A549 treated with AZD9567 at 1 μM for 4 hours (cell line): ENCODE data around the gene GAK. TPM values are rescaled to one million over a fixed set of nuclear protein-coding genes. Genes with fewer than 3 reads are reported as not detected.

ENCODE experiments used
- total RNA-seq: library from RNA; stranded (reverse); fragments of 200-300 nt; extraction: Qiagen RNA extraction; gene quantifications from 5 replicates; pipeline ENCODE4 v1.2.3, GENCODE V29; 2022; ENCODE audit not compliant: insufficient read depth

The GAK gene
- 36.3 to 55.2 TPM (median 49.9 TPM) in 5 replicates for total RNA-seq

GRCh38 chr4:931960-932712 is at the start of gene GAK, which contains the start of gene TMEM175:
Gene GAK (minus strand): TSS chr4:932316. CDS start chr4:932187, 129 bp downstream.
Gene TMEM175 (plus strand): TSS chr4:932460. CDS start chr4:947740, 15,280 bp downstream.

GRCh38 chr4:973431-974397 is 41.6 kb upstream of the GAK start, which contains the start of gene DGKQ:
Gene DGKQ (minus strand): TSS chr4:973569. CDS start chr4:973482, 87 bp downstream.

GRCh38 chr4:825971-826330 is 106.2 kb downstream of the GAK start, which contains the start of gene CPLX1:
Gene CPLX1 (minus strand): TSS chr4:826129. CDS start chr4:824522, 1,607 bp downstream.

Other genes starting within 250 kb of the GAK start
- gene SLC49A3, start 243.2 kb downstream of the GAK start, total RNA-seq: 0.22 to 0.31 TPM (median 0.25 TPM) in 4 of 5 replicates, not detected in the other
- gene PCGF3, start 226.5 kb downstream of the GAK start, total RNA-seq: 17.4 to 23.5 TPM (median 19.9 TPM) in 5 replicates
- gene CPLX1, start 106.2 kb downstream of the GAK start, total RNA-seq: 0.41 to 1.0 TPM (median 0.55 TPM) in 4 of 5 replicates, not detected in the other
- 6.9 to 11.8 TPM (median 10.1 TPM) in 5 replicates for gene TMEM175, start 144 bp upstream of the GAK start, total RNA-seq
- 6.1 to 10.4 TPM (median 9.6 TPM) in 5 replicates for gene DGKQ, start 41.3 kb upstream of the GAK start, total RNA-seq
- 4.0 to 17.8 TPM (median 14.9 TPM) in 5 replicates for gene IDUA, start 54.7 kb upstream of the GAK start, total RNA-seq
- 0.15 to 0.34 TPM (median 0.23 TPM) in 4 of 5 replicates, not detected in the other for gene SLC26A1, start 61.1 kb upstream of the GAK start, total RNA-seq
- 19.0 to 22.3 TPM (median 20.6 TPM) in 5 replicates for gene FGFRL1, start 79.3 kb upstream of the GAK start, total RNA-seq
- 1.8 to 2.7 TPM (median 2.2 TPM) in 4 of 5 replicates, not detected in the other for gene RNF212, start 181.2 kb upstream of the GAK start, total RNA-seq
- 0.19 to 0.50 TPM (median 0.36 TPM) in 4 of 5 replicates, not detected in the other for gene SPON2, start 240.3 kb upstream of the GAK start, total RNA-seq